SK-MEL-5 (cell line): ENCODE results near the gene SYP. TPM values are rescaled to one million over a fixed set of nuclear protein-coding genes. Genes with fewer than 3 reads are reported as not detected.

Experiments
- DNase-seq: peaks from one replicate; pipeline ENCODE4 v3.0.0-alpha.2; 2016; ENCODE audit warnings: low read depth, low spot score
- in situ Hi-C: cut with HindIII; loops from 2 replicates; pipeline ENCODE4 v1.10.0; 2016; ENCODE audit warnings: low sequenced_read_pairs, high pct_unique_total_duplicates, low pct_unique_long_range_greater_than_20kb
- total RNA-seq: library from RNA; depleted of rRNA; stranded (reverse); fragments of >200 nt; shearing (Covaris generic); gene quantifications from 2 replicates; pipeline ENCODE4 v1.2.3, GENCODE V29; 2014

The SYP gene
- total RNA-seq, 1 experiment from 2014 or later = 73.0 TPM

- in situ Hi-C loops = no loop called here
- no peak for DNase-seq
Observed at GRCh38 chrX:49198540-49199314, 1.3 kb downstream of the SYP start.

DNA sequence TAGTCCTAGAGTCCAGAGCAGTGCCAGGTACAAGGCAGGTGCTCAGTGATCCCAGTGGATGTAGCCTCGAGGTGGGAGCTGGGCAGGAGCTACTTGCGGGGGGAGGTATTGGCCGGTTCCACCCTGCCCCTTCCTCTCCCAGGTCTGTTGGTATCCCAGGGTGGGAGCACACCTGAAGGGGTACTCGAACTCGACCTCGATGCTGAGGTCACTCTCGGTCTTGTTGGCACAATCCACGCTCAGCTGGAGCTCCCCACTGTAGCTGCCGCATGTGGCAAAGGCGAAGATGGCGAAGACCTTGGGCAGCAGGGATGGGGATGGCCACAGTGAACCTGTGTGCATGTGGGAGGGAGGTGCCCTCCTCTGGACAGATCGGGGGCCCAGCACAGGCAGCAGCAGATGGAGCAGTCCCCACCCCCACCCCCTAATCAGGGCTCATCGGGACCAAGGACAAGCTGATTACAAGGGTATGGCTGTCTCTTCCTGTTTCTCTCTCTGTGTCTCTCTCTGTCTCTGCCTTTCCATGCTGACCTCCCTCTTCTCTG, 2.4 kb downstream of the SYP start:
- no peak for DNase-seq
- in situ Hi-C loops = no loop called here

DNA sequence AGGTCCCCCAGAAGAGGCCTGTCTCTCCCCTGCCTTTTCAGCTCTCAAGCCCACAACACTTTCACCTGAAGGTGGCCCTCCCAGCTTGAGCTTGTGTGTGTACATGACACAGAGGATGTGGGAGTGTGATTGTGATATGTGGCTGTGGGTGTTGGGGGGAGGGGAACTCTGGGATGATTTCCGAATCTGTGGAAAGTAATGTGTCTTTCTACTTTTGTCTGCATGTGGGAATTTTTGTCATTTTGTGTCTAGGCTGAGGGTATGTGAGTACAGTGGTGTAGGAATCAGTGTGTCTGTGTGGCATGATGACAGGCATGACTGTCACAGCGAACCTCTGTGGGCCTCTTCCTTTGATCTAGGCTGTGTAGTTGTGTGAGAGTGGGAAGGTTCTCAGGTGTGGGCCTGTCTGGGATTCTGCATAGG, 6.4 kb downstream of the SYP start:
- in situ Hi-C loops = no loop called here
- no peak for DNase-seq

GRCh38 chrX:49192722-49193328, 7.2 kb downstream of the SYP start:
- in situ Hi-C loops = no loop called here
- DNase-seq = peak; percentile 57

- in situ Hi-C loops = no loop called here
- DNase-seq = no peak
Observed at GRCh38 chrX:49191574-49192011, 8.4 kb downstream of the SYP start.

DNA sequence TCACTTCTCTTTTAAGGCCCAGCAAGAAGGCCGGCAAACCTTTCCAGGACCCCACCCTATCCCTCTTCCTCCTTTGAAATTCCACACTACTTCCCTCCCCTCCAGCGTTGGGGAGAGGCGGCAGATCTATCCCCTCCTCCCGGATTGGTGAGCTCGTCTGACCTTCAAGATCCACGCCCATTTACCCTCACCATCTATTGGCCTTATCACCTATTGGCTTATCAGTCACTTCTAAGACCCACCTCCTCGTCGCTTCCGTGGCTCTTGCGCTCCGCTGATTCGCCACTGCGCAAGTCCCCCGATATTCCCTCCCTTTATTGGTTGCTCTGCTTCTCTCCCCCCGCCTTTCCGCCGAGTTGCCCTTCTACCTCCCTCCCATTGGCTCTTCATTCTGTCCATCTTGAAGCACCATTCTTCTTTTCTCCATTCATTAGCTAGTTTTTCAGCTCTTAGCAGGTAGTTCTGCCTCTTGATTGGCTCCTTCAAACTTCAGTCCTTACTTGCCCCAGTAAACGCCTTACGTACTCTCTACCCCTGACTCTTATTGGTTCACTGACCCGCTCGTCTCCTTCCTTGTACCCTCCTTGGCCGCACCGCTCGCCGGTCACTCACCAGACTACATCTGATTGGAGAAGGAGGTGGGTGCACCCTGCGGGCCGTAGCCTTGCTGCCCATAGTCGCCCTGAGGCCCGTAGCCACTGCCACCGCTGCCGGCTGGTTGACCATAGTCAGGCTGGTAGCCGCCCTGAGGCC, 9.0 kb downstream of the SYP start:
- DNase-seq = peak; percentile 98
- in situ Hi-C loops = no loop called here

GRCh38 chrX:49189606-49190005, 10.4 kb downstream of the SYP start:
- DNase-seq = no peak
- in situ Hi-C loops = no loop called here

GRCh38 chrX:49188468-49189076, 11.4 kb downstream of the SYP start:
- no peak for DNase-seq
- in situ Hi-C loops = no loop called here

GRCh38 chrX:49187526-49187925, 12.5 kb downstream of the SYP start:
- in situ Hi-C loops = no loop called here
- no peak for DNase-seq

DNA sequence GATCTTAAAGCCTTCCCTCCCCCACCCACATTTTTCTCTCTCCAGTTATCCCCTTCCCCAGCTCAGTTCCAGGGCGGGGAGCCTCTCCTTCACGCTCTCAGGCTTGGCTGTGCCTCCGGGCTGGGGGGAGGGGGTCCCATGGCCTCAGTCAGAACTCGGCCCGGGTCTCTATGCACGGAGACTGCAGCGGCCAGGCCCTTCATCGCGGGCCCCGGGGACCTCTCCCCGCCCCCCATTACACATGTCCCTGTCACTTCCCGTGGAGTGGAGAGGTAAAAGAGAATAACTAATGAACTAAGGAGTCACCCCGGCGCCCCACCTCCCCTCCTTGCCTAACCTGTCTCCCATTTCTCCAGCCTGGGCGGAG, 13.0 kb downstream of the SYP start:
- DNase-seq = no peak
- in situ Hi-C loops = no loop called here

- in situ Hi-C loops = no loop called here
- DNase-seq = peak; percentile 76
Observed at GRCh38 chrX:49186125-49187027, 13.6 kb downstream of the SYP start, which contains the start of gene PRICKLE3. Gene PRICKLE3, minus strand, starts transcription at chrX:49186373. Its CDS starts 76 bp downstream, at chrX:49186297.

DNA sequence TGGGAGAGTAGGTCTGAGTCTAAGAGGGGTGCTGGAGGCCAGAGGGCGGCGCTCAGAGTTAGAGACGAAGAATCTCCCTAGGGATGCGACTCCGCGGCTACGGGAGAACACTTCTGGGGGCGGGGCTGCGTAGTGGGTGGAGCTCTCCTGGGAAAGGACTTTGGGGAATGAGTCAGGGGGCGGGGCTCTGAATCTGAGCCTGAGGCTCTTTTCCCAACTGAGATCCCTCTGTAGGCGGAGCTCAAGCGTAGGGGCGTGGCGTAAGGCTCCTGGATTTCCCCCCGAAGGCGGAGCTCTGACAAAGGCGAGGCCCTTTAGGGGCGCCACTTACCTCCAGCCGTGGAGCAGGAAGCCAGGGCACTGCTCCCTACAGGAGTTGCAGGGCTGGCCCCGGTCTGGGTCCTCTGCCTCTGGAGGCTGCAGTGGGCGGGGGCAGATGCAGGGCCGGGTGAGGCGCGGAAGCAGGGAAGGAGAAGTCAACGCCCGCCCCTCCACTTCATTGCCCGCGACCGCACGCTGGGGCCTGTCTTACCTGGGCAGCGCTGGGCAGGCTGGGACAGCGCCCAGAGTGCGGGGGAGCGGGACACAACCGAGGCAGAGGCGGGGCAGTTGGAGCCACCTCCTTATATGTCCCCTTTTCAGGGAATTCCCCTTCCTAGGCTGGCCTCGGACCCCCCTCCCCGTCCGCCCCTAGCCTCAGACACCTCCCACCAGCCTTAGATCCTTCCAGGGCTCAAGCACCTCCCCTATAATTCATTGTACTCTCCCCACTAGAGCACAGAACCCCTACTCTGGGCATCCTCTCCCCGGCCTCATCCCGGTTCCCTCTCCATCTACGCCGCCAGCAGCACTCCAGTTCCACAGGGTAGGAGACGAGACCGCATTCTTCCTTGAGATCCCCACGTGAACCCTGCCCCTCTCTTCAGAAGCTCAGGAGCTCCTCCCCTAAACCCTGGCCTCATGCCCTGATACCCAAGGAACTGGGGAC, 15.4 kb downstream of the SYP start:
- DNase-seq = peak; percentile 91
- in situ Hi-C loops = no loop called here

DNA sequence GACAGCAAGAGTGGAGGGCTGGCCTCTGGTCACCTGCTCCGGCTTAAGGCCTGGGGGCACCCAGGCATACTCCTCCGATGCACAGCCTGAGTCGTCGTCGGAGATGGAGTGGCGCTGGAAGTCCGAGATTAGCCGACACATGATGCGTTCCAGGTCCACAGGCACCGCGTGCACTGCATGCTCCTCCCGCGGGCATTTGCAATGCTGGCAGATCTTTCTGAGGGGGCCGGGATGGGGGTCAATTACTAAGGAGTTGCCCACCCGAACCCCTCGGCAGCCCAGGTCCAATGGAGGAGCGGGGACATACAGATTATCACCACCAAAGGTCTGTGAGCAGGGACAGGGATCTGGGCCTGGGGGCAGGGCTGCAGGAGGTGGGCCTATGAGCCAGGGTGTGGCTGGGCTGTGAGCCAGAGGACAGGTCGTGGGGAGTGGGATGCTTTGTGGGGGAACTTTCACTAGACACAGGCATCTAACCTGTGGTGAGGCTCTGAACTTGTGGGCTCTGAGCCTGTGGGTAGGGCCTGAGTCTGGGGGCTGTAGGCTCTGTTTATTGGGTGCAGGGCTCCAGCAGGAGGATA, 16.2 kb downstream of the SYP start:
- in situ Hi-C loops = no loop called here
- DNase-seq = no peak

GRCh38 chrX:49179358-49179757, 20.6 kb downstream of the SYP start:
- in situ Hi-C loops = no loop called here
- DNase-seq = no peak

- no peak for DNase-seq
- in situ Hi-C loops = no loop called here
Observed at GRCh38 chrX:49178537-49178936, 21.5 kb downstream of the SYP start.
